ENCODE measurements around the gene CHRNA7.

- TF ChIP-seq CTCF (IDR thresholded peaks at IDR 0.05) (peak in 3 of 4 experiments; percentile 30 to 49 (median 42)), POLR2A (IDR thresholded peaks at IDR 0.05) (peak; percentile 66)
These were observed at the start of gene CHRNA7 for GRCh38 chr15:32029862-32030781.
